ENCODE data around the gene CHAT.

The CHAT gene

DNA sequence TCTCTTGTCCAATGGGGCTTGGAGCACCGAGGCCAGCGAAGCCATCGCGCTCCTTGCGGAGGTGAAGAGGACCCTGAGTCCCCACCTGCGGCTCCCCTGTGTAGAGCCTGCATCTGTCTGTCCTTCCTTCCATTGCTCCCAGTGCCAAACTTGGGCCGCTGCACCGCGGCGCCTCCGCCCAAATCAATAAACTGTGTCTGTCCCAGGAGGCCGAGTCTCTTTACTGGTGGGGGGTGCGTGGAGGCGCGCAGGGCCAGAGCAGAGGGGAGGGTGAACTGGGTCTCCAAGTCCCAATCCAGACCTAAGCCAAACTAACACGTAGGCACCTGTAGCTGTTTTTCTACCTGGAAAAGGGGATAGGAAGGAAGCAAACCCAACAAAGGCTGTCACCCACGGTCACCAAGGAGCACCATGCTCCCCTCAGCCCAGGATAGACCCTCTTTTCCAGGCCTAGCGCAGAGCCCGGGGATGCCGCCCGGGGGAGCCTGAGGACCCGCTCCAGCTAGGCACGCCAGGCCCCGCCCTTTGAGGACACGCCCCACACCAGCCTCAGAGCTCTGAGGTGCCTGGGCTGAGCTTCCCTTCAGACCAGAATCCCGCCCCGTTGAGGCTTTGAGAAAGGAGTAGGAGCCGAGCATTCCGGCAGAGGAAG is 1.2 kb upstream of the CHAT start:
- DNase-seq: no peak

DNA sequence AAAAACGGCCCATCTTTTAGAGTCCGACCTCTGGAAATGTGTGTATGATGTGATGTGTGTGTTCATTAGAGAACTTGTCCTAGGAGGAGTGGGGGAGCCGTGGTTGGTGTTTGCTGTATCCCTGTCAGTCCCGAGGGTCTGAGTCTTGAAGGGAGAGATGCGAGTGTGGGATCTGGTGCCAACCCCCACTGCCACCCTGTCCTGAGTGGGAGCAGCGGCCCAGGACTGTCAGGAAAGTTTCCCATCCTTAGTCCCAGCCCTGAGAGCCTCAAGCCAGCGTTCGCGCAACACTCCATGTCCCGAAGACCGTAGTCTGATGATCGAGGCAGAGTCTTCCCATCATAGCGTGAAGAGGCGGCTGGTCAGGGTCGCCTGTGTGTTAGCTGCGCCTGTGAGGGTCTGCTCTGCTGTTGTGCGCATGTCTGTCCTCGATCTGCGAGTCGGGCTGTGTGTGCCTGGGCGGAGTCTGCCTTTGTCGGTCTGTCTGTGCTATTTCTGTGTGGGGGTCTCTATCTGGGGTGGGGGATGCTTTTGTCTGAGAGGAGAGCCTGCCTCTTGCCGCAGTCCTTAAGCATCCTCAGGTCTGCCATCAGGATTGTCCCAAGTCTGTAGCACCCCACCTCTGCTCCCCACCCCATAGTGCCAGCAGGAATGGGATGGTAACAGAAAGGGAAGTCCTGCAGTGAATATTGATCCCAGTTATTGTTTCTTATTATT is 514 bp upstream of the CHAT start:
- no peak for DNase-seq

DNA sequence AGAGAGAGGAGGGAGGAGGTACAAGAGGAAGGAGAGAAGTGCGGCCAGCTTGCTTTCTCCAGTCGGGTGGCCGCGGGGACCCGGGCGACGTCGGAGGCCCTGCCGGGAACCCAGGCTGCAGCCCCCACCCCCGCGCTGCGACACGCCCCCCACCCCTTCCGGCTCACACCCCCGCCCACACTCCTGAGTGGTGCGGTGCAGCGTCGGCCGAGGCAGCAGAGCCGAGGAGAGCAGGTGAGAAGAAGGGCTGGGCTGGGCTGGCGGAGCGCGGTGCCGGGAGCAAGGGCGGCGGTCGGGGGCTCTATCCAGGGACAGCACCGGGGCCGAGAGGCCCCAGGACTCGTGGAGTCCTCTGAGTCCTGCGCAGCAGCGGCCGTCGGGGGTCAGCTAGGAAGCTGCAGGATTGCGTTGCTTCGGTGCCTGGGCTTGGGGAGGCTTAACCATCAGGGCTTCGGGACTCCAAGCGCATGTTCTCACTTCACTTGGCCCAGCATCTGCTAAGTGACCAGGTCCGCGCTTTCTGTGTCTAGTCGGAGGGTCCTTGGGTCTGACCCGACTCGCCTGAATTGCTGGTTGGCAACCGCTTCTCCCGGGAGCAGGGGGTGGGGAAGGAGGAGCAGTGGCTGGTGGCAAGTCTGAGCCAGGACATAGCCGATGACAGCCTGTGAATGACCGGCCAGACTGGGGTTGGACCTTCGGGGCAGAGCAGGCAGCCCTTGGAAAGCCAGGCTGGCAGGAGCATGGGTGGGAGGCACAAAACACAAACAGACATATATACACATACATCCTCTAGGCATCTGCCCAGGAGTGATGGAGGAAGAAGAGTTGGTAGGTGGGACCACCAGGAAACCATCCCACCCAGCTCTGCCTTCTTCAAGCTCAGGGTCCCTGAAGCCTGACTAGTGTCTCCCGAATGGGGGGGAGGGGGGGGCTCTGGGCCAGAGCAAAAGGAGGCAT is 683 bp downstream of the CHAT start:
- no peak for DNase-seq

DNA sequence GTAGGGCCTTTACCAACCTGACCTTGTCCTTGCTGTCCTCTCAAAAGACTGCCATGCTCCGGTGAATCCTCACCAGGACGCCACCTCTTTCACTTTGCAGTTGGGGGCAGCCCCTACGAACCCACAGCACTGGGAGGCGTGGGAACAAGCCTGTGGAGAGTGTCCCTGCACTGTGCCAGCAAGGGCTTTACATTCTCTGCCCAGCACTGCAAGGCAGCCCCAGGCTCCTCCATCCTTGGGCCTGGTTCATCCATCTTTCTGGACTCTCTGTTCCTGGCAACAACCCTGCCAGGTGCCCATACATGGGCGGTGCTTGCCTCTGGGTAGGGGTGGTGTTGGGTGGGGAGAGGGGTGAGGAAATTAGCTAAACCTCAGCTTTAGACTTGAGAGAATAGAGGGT is 1.4 kb downstream of the CHAT start:
- DNase-seq: no peak

DNA sequence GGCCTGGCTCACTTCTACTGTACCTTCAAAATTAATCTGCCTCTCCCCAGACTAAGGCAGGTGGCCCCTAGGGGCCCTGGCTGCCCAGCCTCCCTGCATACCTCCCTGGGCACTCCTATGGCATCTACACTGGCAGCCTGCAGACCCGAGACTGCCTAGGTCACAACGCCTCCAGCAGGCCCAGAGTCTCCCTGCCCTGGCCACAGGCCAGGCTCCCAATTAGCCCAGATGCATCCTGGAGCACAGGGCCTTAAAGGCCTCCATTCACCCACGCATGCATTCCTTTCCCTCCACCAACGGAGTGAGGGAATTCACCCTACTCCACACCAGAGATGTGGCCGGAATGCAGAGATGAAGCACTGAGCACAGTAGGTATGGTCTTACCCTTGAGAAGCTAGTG is 1.9 kb downstream of the CHAT start:
- no peak for DNase-seq

DNA sequence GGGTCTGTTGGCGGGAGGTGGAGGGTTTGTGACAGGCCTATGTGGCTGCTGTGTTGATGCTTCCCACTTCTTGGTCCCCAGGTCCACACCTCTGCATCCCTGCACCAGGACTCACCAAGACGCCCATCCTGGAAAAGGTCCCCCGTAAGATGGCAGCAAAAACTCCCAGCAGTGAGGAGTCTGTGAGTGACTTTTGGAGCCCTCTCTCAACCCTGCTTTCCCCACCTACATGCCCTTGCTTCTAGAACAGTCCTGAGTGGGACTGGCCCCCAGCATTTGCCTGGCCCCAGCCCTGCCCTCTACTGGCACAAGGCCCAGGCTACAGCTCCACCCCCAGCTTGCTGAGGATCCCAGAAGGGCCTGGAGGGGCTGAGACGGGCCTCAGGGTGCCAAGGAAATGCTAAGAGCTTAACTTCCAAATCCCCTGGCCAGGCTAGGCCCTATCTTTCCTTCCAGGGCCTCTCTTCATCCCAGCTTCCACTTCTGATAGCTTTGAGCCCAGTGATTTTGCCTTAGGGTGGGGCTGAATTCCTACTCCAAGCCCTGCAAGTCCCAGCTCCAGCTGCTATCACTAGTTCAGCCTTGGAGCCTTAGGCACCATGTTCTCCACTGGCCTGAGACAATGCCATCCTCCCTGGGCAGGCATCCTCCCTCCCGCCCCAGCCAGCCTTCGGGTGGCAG is 2.7 kb downstream of the CHAT start:
- DNase-seq: no peak

DNA sequence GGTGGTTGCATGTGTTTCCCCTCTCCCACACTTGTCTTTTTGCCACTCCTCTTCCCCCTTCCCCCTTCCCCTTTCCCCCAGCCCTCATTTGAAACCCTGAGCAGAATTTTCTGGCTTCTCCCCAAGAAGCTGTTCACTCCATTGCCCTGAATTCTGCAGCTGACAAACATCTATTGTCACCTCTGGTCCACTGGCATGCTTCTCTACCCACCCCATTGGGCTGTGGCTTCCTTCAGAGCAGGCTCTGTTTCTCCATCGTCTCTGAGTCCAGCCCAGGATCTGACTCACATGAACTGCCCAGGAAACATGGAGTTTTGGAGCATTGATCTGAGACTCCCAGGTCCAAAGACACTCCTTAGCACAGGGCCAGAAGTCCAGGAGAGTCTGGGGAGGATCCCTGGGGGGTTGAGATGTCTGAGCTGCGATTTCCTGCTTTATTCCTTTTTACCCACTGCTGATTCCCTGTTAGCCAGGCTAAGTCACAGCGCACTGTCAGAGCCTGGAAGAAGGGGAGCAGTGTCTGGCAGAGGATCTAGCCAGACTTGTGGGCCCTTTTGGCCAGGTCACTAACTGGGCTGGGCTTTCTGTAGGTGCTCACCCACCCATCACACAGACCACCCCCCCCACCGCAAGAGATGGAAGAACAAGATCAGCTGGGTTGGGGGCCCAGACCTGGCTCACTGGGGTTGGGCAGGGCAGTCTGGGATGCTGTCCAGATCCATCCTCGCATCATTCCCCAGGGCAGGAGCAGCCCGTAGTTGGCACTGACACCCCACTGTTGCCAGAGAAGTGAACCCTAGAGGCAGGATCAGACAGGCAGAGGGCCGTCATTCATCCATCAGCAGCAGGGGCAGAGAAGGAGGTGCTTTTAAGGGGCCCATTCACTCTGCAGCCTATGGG is 3.5 kb downstream of the CHAT start:
- no peak for DNase-seq

DNA sequence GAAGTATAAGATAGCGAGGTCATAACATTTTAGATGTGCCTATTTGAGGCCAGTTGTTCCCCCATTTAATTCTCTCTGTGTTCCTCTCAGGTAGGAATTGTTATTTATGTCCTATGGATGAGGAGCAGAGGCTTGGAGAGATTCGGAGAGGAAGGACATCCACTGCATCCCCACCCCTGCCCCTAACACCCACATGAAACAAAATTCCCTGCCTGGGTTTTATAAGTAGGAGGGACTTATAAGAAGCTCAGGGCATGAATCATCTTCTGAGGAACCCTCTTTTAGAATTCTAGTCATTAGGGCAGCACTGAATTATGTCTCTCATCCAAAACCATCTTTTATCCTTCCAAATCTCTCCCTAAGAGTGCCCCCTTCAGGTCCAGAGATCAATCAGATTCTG is 5.0 kb downstream of the CHAT start:
- no peak for DNase-seq

DNA sequence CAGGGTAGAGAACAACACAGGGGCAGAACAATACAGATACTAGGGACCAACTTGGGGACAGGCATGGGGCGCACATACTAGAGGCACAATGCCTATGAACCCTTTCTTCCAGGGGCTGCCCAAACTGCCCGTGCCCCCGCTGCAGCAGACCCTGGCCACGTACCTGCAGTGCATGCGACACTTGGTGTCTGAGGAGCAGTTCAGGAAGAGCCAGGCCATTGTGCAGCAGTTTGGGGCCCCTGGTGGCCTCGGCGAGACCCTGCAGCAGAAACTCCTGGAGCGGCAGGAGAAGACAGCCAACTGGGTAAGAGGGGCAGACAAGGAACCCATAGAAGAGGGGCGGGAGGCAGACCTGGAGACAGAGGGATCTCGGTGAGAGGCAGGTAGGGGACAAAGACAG is 5.8 kb downstream of the CHAT start:
- DNase-seq: no peak

DNA sequence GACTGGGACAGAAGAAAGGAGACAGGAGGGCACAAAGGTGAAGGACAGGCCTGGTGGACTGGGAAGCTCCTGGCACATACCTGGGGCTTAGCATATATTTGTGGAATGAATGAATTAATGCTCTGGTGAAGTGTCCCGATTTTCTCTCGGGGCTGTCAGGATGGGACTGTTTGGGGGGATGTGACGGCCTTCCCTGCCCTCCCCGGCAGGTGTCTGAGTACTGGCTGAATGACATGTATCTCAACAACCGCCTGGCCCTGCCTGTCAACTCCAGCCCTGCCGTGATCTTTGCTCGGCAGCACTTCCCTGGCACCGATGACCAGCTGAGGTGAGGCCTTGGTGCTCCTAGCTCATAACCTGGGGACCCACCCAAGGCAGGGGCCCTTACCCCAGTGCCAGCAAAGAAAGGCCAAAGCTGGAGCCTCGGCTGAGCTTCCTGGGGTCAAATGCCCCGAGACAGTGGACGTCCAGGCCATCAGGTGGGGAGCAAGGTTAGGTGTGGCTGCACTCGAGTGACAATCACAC is 6.5 kb downstream of the CHAT start:
- no peak for DNase-seq

DNA sequence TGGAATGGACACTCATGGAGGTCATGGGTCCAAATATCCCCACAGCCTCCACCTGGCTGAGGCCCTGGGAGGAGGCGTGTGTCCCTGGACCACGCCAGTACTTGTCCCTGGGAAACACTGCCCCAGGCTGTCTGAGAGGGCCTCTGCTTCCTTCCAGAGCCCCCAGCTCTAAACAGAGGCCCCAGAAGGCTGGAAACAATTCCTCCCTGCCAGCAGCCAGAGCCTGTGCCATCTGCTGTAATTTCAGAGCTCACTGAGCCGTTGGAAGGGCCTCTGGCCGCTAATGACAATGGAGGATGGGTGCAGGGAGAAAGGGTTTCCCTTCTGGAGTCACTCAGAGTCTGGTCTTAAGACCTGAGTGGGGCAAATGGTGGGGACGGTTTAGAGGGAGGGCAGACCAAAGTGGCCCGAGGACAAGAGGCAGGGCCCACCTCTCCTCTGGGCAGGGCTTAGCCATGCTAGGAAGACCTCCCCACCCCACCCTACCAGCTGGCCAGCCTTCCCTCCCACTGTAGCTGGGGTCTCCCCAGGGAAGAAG is 7.1 kb downstream of the CHAT start:
- DNase-seq: no peak

DNA sequence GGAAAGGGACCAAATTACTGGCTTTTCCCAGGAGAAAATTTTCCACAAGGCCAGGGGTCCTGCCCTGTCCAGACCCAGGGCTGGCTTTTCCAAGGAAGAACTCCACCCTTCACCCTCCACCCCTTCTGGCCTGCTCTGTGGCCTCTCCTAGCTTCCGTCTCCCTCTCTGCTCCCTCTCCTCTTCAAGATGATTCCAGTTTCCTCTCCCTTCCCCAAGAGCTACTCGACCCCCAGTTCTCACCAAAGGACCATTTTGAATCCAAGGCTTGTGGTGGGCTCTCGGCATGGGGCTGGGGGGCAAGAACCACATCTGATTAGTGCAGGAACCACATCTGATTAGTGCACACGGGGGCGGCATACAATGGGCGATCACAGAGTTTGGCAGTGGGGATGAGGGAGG is 7.7 kb downstream of the CHAT start:
- DNase-seq: no peak

DNA sequence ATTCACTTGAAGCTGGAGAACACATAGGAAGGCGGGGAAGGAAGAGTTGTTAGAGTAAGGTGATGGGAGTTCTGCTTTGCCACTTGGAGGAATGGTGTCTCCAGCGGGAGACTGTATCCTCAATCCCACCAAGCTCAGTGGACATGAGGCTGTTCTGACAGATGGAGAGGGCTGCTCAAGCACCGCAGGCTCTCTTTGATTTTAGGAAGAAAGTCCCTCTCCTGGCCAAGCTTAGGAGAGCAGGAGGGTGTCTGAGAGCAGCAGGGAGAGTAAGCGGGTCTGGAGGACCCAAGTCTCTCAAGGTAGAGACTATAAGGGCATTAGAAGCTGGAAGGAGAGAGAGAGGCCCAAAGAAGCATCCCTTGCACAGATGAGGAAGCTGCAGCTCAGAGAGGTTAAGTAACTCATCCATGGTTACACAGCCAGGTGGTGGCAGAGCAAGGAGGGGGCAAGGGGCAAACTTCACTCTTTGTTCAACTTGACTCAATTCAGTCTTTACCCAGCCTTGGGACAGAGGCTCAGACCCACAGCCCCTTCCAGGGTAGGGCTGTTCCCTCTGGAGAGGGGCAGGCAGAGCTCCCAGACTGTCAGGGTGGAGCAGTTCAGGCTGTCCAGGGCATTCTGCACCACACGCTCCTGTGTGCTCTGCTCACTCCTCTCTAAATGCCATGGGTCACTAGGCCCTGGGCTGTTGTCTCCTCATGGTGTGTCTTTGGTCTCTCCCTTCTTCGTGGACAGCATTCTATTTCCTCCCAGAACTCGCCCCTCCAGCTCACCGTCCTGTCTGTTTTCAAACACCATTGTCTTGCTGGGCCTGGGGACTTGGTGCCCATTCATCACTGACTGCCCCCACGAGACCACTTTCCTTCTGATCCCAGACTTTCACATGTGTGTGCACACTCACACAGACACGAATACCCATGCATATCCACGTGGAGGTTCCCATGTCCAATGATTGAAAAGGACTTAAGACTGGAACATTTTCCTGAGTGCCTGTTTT is 8.9 kb downstream of the CHAT start:
- no peak for DNase-seq

DNA sequence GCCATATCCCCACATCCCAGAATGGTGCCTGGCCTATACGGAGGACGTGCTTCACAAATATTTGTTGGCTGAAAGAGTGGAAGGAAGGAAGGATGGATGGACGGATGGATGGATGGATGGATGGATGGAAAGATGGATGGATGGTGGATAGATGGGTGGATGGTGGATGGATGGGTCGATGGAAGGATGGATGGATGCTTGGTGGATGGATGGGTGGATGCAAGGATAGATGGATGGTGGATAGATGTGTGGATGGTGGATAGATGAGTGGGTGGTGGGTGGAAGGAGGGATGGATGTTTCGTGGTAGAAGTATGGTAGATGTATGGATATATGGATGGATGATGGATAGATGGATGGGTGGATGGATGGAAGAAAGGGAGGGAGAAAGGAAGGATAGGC is 10.8 kb downstream of the CHAT start:
- no peak for DNase-seq

DNA sequence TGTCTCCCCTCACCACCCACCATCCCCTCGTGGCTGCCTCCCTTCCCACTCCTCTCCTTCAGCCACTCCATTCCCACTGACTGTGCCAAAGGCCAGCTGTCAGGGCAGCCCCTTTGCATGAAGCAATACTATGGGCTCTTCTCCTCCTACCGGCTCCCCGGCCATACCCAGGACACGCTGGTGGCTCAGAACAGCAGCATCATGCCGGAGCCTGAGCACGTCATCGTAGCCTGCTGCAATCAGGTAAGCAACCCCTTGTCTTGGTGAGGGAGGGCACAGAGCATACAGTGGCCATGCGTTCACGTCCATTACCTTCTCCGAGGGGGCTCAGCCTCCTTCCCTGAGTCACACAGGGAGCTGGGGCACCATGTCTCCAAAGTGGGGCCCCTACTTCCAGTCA is 11.6 kb downstream of the CHAT start:
- no peak for DNase-seq

DNA sequence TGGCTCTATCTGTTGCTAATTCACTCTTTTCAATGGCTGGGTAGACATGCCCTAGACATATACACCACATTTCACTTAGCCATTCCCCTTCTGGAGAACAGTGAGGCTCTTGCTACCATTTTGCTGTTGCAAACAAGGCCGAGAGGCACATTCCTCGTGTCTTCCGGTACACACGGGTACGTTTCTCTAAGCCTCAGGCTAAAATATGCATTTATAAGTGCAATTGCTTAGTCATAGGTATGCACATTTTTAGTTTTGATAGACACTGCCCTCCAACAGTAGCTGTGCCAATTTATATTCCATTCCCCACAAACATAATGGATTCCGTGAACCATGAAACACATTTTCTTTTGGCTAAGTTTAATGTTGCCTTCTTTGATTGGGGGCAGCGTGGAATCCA is 13.2 kb downstream of the CHAT start:
- no peak for DNase-seq

DNA sequence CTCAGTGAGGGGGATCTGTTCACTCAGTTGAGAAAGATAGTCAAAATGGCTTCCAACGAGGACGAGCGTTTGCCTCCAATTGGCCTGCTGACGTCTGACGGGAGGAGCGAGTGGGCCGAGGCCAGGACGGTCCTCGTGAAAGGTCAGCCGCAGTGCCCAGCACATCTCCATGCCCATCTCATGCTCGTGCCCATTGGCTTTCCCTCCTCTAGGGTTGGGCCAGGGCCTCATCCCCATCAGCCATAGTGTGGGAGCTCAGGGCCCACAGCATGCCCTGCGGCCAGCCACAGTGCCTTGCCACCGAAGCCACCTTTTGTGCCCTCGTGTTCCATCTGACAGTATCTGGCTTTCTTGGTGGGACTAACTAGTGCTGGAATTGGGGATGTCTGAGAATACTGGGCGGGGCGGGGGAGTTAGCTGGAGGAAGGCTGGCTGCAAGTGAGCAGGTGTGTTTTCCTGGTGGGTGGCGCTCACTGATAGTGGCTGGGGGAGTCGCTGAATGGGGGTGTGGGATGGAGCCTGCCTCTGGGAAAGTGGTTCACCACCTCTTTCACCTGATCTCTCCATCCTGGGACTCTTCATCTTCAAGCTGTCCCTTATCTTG is 13.9 kb downstream of the CHAT start:
- DNase-seq: no peak

DNA sequence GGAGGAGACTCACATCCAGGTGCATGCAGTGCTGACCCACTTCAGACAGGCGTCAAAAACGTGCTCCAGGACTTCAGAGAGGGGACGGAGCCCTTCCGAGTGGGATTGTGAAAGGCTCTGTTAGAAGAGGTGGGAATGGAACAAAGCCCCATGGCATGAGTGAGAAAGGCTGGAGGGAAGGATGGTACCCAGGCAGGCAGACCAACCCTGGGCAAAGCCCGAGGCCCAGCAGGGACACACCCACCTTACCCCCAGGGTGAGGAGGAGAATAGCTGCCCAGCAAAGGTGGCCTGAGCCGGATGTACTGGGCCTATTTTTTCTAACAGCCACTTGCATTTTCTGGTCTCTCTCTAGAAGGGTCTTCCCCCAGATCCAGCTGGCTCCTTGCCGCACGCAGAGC is 14.8 kb downstream of the CHAT start:
- DNase-seq: no peak

DNA sequence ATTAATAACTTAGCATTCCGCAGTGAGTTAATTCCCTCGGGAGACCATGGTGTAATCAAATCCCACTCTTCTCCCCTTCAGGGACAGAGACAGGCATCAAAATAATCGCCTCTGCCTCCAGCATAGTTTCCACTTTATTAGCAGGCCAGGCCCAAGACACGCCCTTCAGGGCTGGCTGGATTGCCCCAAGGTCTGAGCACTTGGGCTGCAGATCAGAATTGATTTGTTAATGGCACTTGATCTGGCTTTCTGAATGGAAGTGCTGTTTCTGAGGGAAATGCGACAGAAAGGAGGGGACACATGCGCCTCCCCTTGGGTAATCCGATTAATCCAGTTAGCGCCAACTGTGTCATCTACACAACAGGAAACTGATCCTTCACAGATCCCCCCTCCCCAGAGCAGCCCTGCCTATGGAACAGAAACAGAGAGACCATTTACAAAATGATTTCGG is 15.6 kb downstream of the CHAT start:
- no peak for DNase-seq

DNA sequence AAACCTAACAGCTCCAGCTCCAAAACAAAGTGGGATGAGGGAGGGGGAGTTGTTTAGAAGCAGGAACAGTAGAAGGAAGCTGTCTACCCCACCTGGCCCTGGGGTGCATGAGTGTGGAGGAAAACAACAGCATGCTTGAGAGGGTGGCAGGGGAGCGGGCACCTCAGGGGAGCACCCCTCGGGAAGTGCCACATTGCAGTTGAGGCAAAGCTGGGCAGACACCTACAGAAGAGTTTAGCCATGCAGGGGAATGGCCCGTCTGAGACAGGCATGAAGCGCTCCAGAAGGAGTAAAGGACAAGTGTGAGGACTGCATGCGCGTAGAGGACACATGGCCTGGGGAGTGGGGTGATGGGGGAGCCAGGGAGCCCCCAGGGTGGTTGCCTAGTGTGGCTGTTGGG is 18.1 kb downstream of the CHAT start:
- no peak for DNase-seq

All from NCI-H2081 treated with DMSO at 0.1 percent for 48 hours (cell line).